Measurements from ENCODE around the gene TESPA1.

DNA sequence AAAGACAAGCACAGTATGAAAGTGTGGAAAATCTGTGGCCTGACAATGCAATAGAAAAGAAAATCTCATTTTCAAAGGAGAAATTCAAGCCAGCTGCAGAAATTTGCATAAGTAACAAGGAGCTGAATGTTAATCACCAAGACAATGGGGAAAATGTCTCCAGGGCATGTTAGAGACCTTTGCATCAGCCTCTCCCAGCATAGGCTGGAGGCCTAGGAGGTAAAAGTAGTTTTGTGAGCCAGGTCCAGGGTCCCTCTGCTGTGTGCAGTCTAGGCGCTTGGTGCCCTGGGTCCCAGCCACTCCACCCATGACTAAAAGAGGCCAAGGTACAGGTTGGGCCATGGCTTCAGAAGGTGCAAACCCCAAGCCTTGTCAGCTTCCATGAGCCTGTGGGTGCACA, 58.3 kb downstream of the TESPA1 start:
- TF ChIP-seq POLR2A (IDR thresholded peaks at IDR 0.05; ENCODE audit: low read depth, low read length) (no peak), TAF1 (IDR thresholded peaks at IDR 0.05; ENCODE audit: low read depth, low read length) (no peak)

Measured in GM12891 (cell line).